CD4-positive, alpha-beta memory T cell (primary cell): Measurements from ENCODE around the gene ADAM12. TPM values are rescaled to one million over a fixed set of nuclear protein-coding genes. Genes with fewer than 3 reads are reported as not detected.
A peak's percentile ranks its signal among the peaks of the same experiment; 100 is the strongest.

ENCODE experiments used
- CTCF ChIA-PET: fragments of 350-600 bp; sonication (Branson Sonifier 250); formaldehyde crosslinking; loops from one replicate; lab custom pipeline; 2021; ENCODE audit warnings: inconsistent platforms; ENCODE audit not compliant: partially characterized antibody; lab: Charles Lee
- POLR2A ChIA-PET: fragments of 350-600 bp; sonication (Branson Sonifier 250); formaldehyde crosslinking; loops from one replicate; lab custom pipeline; 2021; ENCODE audit not compliant: partially characterized antibody; lab: Charles Lee
- DNase-seq, 5 donors: peaks; one replicate each; pipeline versions ENCODE4 v3.0.0 to v3.0.0-alpha.2; 2020 to 2022; ENCODE audit warnings: mixed read lengths in 1 of 5
- H3K27ac ChIP-seq: one replicate; pipeline ENCODE4 v1.7.0; 2013; ENCODE audit warnings: low read depth, low read length
- H3K27me3 ChIP-seq: 2 replicates; pipeline ENCODE4 v1.7.0; 2013; ENCODE audit warnings: mild to moderate bottlenecking, low read length, moderate library complexity; ENCODE audit not compliant: insufficient read depth
- H3K36me3 ChIP-seq: 2 replicates; pipeline ENCODE4 v1.7.0; 2013; ENCODE audit warnings: mild to moderate bottlenecking, low read length, moderate library complexity; ENCODE audit not compliant: insufficient read depth
- H3K4me1 ChIP-seq: 2 replicates; pipeline ENCODE4 v1.7.0; 2013; ENCODE audit warnings: mild to moderate bottlenecking, low read length, moderate library complexity; ENCODE audit not compliant: insufficient read depth
- H3K4me3 ChIP-seq, 2 donors: one replicate each; pipeline ENCODE4 v1.7.0; 2013; ENCODE audit warnings: low read length in 2 of 2, mild to moderate bottlenecking in 1 of 2
- H3K9me3 ChIP-seq, 2 donors: one replicate each; pipeline ENCODE4 v1.7.0; 2013; ENCODE audit warnings: low read length in 2 of 2, control low read depth in 1 of 2; ENCODE audit not compliant: control insufficient read depth in 1 of 2
- H3K27ac Mint-ChIP-seq, 7 donors: one replicate each; pipeline ENCODE4 v1.8.0; 2020 to 2021; ENCODE audit warnings: mixed read lengths in 7 of 7, mild to moderate bottlenecking in 6 of 7, inconsistent platforms in 3 of 7, moderate library complexity in 3 of 7
- H3K27me3 Mint-ChIP-seq, 2 donors: one replicate each; pipeline ENCODE4 v1.8.0; 2020 to 2021; ENCODE audit warnings: mixed read lengths in 2 of 2
- H3K36me3 Mint-ChIP-seq, 2 donors: one replicate each; pipeline ENCODE4 v1.8.0; 2020 to 2021; ENCODE audit warnings: mixed read lengths in 2 of 2, inconsistent platforms in 1 of 2, mild to moderate bottlenecking in 1 of 2
- H3K4me1 Mint-ChIP-seq, 4 donors: one replicate each; pipeline ENCODE4 v1.8.0; 2020 to 2021; ENCODE audit warnings: mixed read lengths in 4 of 4, mild to moderate bottlenecking in 1 of 4
- H3K4me3 Mint-ChIP-seq, 8 donors: one replicate each; pipeline ENCODE4 v1.8.0; 2020 to 2021; ENCODE audit warnings: mixed read lengths in 8 of 8, mild to moderate bottlenecking in 7 of 8, moderate library complexity in 6 of 8, inconsistent platforms in 3 of 8
- H3K9me3 Mint-ChIP-seq, 8 donors: one replicate each; pipeline ENCODE4 v1.8.0; 2020 to 2021; ENCODE audit warnings: mixed read lengths in 8 of 8, mild to moderate bottlenecking in 5 of 8, inconsistent platforms in 3 of 8, moderate library complexity in 1 of 8
- intact Hi-C: fragments of 100-400 bp; cut with micrococcal nuclease; formaldehyde crosslinking; loops from one replicate; pipeline ENCODE4 v1.15.1; 2023
- polyA plus RNA-seq, 2 donors: library from polyadenylated mRNA; unstranded; fragments of 300-500 nt; fragmentation: Illumina TruSeq; gene quantifications; one replicate each; pipeline ENCODE4 v1.2.3, GENCODE V29; 2021
- total RNA-seq, 2 experiments: library from RNA; stranded (reverse); gene quantifications; one replicate each; pipeline ENCODE4 v1.2.3, GENCODE V29; 2021

The ADAM12 gene
- total and polyA plus RNA-seq, 4 experiments from 2014 or later, result 0.17 to 2.3 (median 1.1) TPM

DNA sequence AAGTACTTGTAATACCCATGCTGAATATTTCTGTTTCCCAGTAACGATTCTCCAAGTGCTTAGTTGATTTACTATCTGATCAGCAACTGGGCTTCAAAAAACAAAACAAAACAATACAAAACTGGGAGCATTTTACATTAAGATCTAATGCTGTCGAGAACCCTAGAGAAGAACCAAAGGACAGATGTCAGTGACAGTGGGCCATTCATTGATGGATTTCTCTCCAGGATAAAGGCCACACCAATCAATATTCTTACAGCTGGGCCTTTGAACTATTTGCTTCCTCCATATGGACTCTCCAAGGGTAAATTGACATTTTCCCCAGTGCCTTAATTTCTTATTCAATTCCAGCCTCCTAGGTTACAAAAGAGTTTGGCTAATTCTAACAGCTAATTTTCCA is 217.5 kb downstream of the ADAM12 start:
- no peak overlapping the region for H3K4me3 Mint-ChIP-seq
- H3K27ac Mint-ChIP-seq, result no peak overlapping the region
- no peak for DNase-seq
- no peaks in the 10 kb centered on the region for H3K9me3 ChIP-seq
- POLR2A ChIA-PET, result no interaction called here
- CTCF ChIA-PET, result no interaction called here
- peaks cover 0 to 6% (median under 1%) of the 10 kb centered on the region in 8 donors for H3K9me3 Mint-ChIP-seq
- H3K4me1 ChIP-seq, result no peaks in the 10 kb centered on the region
- H3K27me3 Mint-ChIP-seq, result no peaks in the 10 kb centered on the region
- no peaks in the 10 kb centered on the region for H3K36me3 Mint-ChIP-seq
- H3K4me1 Mint-ChIP-seq, result no peaks in the 10 kb centered on the region
- H3K36me3 ChIP-seq, result no peaks in the 10 kb centered on the region
- intact Hi-C loops, result no loop called here
- H3K4me3 ChIP-seq, result no peak overlapping the region
- no peak overlapping the region for H3K27ac ChIP-seq
- H3K27me3 ChIP-seq, result no peaks in the 10 kb centered on the region

DNA sequence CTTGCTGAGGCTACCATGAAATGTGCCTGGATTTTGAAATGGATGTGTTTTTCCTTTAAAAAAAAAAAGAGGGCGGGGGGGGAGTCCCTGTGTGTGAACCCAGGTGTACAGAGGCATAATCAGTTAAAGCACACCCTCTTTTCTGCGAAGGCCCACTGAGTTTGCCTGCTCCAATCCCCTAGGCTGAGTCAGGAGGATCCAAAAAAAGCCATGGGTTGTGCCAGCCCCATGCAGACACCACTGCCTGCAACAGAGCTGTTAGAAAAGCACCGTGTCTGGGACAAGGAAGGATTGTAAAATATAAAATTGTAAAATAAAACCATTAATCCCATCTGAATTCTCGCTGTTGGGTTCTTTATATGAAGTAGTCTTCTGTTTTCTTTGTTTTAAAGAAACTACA is 217.9 kb downstream of the ADAM12 start:
- Mint-ChIP-seq H3K27ac (no peak overlapping the region), H3K36me3 (no peaks in the 10 kb centered on the region), H3K27me3 (no peaks in the 10 kb centered on the region), H3K4me3 (no peak overlapping the region), H3K9me3 (peaks cover 0 to 6% (median under 1%) of the 10 kb centered on the region in 8 donors), H3K4me1 (no peaks in the 10 kb centered on the region)
- DNase-seq, result no peak
- no peaks in the 10 kb centered on the region for H3K36me3 ChIP-seq
- no peaks in the 10 kb centered on the region for H3K27me3 ChIP-seq
- POLR2A ChIA-PET, result no interaction called here
- no peaks in the 10 kb centered on the region for H3K9me3 ChIP-seq
- CTCF ChIA-PET, result no interaction called here
- intact Hi-C loops, result no loop called here
- no peak overlapping the region for H3K4me3 ChIP-seq
- H3K4me1 ChIP-seq, result no peaks in the 10 kb centered on the region
- H3K27ac ChIP-seq, result no peak overlapping the region

DNA sequence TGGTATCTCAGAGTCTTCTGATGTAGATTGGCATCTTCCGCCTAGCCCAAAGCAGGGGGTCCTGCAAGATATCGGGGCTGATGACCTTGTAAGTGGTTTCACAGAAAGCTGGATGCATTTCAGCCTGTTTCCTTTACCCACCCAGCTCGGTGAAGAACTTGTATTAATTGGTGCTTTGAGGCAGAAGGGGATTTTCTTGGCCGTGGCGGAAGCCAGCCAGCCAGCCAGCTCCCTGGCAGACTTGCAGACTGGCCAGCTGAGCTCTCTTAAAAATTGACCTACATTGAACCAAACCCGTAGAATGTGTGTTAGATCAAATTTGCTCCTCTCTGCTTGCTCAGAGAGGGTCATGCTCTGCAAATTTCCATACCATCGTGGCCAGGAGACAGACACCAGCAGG is 218.4 kb downstream of the ADAM12 start:
- Histone ChIP-seq H3K9me3 (no peaks in the 10 kb centered on the region), H3K27me3 (no peaks in the 10 kb centered on the region), H3K4me3 (no peak overlapping the region), H3K27ac (no peak overlapping the region), H3K4me1 (no peaks in the 10 kb centered on the region), H3K36me3 (no peaks in the 10 kb centered on the region)
- DNase-seq, result no peak
- H3K36me3 Mint-ChIP-seq, result no peaks in the 10 kb centered on the region
- POLR2A ChIA-PET, result no interaction called here
- peaks cover 0 to 6% (median under 1%) of the 10 kb centered on the region in 8 donors for H3K9me3 Mint-ChIP-seq
- no peak overlapping the region for H3K4me3 Mint-ChIP-seq
- H3K4me1 Mint-ChIP-seq, result no peaks in the 10 kb centered on the region
- no peaks in the 10 kb centered on the region for H3K27me3 Mint-ChIP-seq
- CTCF ChIA-PET, result no interaction called here
- intact Hi-C loops, result no loop called here
- no peak overlapping the region for H3K27ac Mint-ChIP-seq

DNA sequence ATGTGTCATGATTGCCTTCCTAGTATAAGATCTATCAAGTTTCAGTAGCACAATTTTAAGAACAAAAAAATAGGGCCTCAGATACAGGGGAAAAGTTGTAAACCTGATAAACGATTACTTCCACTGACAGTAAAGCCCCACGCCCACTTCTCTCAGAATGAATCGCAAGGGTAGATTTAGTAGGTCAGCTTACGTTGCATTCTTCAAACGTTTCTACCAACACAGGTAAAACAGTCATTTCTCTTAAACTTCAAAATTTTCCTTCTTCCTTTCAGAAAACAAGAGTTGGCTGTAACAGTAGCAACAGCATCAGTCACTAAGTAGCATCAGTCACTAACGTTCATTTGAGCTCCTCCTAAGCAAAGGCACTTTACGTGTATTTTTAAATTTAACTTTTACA is 221.5 kb downstream of the ADAM12 start:
- Mint-ChIP-seq H3K27me3 (no peaks in the 10 kb centered on the region), H3K9me3 (peaks cover 0 to 5% (median 0%) of the 10 kb centered on the region in 8 donors), H3K36me3 (no peaks in the 10 kb centered on the region), H3K27ac (peak overlapping the region in 1 of 7 donors; percentile 55), H3K4me1 (no peaks in the 10 kb centered on the region), H3K4me3 (peak overlapping the region in 1 of 8 donors; percentile 1)
- H3K9me3 ChIP-seq, result no peaks in the 10 kb centered on the region
- no peak overlapping the region for H3K27ac ChIP-seq
- POLR2A ChIA-PET, result no interaction called here
- H3K4me3 ChIP-seq, result no peak overlapping the region
- CTCF ChIA-PET, result interaction anchor here (1.1 kb wide), 1 partner anchor 10 kb away, joined by 3 read pairs; no protein-coding TSS in a partner anchor
- intact Hi-C loops, result no loop called here
- no peaks in the 10 kb centered on the region for H3K27me3 ChIP-seq
- DNase-seq, result no peak
- H3K36me3 ChIP-seq, result no peaks in the 10 kb centered on the region
- H3K4me1 ChIP-seq, result no peaks in the 10 kb centered on the region

DNA sequence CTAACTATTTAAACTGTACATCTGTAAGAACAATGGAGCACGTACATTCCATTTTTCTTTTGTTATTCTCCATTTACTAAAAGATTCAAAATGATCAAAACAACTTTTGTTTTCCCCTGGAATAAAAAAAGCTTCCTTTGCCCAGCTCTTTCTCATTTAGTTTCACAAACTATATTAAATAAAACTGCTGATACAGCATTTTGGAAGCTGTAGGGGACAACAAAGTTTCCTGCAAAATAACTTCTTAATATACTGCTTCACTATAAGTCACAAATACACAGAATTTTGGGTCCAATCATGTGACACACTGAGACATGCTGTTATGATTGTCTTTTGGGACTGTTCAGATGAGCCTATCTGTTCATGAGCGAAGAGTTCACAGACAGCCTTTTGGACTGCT is 222.4 kb downstream of the ADAM12 start:
- Histone ChIP-seq H3K27ac (no peak overlapping the region), H3K4me3 (no peak overlapping the region), H3K36me3 (no peaks in the 10 kb centered on the region), H3K9me3 (no peaks in the 10 kb centered on the region), H3K27me3 (no peaks in the 10 kb centered on the region), H3K4me1 (no peaks in the 10 kb centered on the region)
- Mint-ChIP-seq H3K4me3 (no peak overlapping the region), H3K9me3 (peaks cover 0 to 5% (median 0%) of the 10 kb centered on the region in 8 donors), H3K4me1 (no peaks in the 10 kb centered on the region), H3K27ac (no peak overlapping the region), H3K36me3 (no peaks in the 10 kb centered on the region), H3K27me3 (no peaks in the 10 kb centered on the region)
- CTCF ChIA-PET, result no interaction called here
- DNase-seq, result no peak
- POLR2A ChIA-PET, result no interaction called here
- intact Hi-C loops, result no loop called here

DNA sequence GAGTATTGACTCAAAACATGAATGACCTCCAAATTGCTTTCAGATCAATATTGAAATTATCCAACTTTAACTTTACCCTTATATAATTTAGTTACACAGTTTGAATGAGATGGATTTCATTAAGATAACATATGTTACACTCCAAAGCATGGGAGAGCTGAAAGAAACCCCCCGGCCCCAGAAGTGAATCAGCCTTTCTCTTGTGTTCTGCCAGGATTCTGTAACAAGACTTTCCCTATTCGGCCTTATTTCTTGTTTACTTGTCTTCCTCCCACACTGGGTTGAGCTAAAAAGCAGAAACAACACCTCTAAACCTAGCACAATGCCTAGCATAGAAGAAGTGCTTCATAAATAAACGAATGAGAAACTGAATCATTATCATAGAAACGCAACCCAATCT is 224.8 kb downstream of the ADAM12 start:
- H3K4me1 Mint-ChIP-seq, result no peaks in the 10 kb centered on the region
- H3K4me1 ChIP-seq, result no peaks in the 10 kb centered on the region
- intact Hi-C loops, result no loop called here
- ChIA-PET CTCF (no interaction called here), POLR2A (no interaction called here)
- no peak overlapping the region for H3K4me3 Mint-ChIP-seq
- no peak overlapping the region for H3K27ac Mint-ChIP-seq
- no peaks in the 10 kb centered on the region for H3K9me3 ChIP-seq
- no peak for DNase-seq
- no peaks in the 10 kb centered on the region for H3K27me3 ChIP-seq
- H3K9me3 Mint-ChIP-seq, result peaks cover 0 to 4% (median 0%) of the 10 kb centered on the region in 8 donors
- H3K4me3 ChIP-seq, result no peak overlapping the region
- no peaks in the 10 kb centered on the region for H3K36me3 ChIP-seq
- no peaks in the 10 kb centered on the region for H3K36me3 Mint-ChIP-seq
- H3K27ac ChIP-seq, result no peak overlapping the region
- no peaks in the 10 kb centered on the region for H3K27me3 Mint-ChIP-seq

DNA sequence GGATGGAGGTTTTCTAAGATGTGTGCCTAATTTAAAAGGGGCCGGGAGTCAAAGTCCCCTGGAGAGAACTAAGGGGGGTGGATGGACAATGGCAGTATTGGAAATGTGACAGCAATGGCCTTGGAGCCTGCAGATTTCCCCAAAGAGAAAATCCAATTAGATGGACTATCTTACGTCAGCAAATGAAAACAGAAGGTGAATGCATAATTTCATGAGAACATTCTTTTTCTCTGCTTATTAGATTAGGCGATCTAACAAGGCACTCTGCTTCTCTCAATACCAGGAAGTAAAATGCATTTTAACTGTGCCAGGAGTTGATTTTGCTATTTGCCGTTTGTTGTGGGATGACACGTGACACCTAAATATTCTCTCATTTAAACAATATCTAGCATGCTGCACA is 226.6 kb downstream of the ADAM12 start:
- intact Hi-C loops, result no loop called here
- no peak overlapping the region for H3K27ac Mint-ChIP-seq
- Histone ChIP-seq H3K27me3 (no peaks in the 10 kb centered on the region), H3K9me3 (no peaks in the 10 kb centered on the region), H3K4me3 (no peak overlapping the region), H3K36me3 (no peaks in the 10 kb centered on the region), H3K27ac (no peak overlapping the region), H3K4me1 (no peaks in the 10 kb centered on the region)
- CTCF ChIA-PET, result no interaction called here
- POLR2A ChIA-PET, result no interaction called here
- H3K36me3 Mint-ChIP-seq, result no peaks in the 10 kb centered on the region
- H3K27me3 Mint-ChIP-seq, result no peaks in the 10 kb centered on the region
- no peak overlapping the region for H3K4me3 Mint-ChIP-seq
- H3K9me3 Mint-ChIP-seq, result peaks cover 0 to 4% (median 0%) of the 10 kb centered on the region in 8 donors
- H3K4me1 Mint-ChIP-seq, result peaks cover 0 to 3% (median 0%) of the 10 kb centered on the region in 4 donors
- DNase-seq, result no peak
